ENCODE results near the gene KLHL2. TPM values are rescaled to one million over a fixed set of nuclear protein-coding genes. Genes with fewer than 3 reads are reported as not detected.

The KLHL2 gene
- total RNA-seq, 1 experiment from 2014 or later: 12.4 TPM

DNA sequence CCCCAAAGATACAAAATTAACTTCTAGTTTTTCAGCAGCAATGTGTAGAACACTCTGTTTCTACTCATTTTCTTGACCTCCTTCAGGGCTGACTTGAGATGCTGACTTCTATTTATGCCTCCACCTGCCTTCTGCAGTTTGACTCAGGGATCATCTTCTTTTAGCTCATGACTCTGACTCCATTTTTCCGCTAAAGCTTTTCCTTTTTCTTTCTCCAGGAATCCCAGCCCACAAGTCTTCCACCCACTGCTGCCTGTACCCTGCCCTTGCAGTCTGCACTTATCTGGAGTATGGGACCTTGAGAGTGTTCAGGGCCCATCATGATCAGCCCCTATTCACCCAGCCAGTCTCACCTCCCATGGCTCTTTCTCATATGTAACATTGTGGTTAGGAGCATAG, 14.9 kb upstream of the KLHL2 start (continued):
- TF ChIP-seq ZNF219 (CRISPR knock-in tag; IDR thresholded peaks at IDR 0.05; ENCODE audit: borderline replicate concordance): no peak
- no peak for TF ChIP-seq ZNF317 (CRISPR knock-in tag; IDR thresholded peaks at IDR 0.05; ENCODE audit: borderline replicate concordance, low read depth)

DNA sequence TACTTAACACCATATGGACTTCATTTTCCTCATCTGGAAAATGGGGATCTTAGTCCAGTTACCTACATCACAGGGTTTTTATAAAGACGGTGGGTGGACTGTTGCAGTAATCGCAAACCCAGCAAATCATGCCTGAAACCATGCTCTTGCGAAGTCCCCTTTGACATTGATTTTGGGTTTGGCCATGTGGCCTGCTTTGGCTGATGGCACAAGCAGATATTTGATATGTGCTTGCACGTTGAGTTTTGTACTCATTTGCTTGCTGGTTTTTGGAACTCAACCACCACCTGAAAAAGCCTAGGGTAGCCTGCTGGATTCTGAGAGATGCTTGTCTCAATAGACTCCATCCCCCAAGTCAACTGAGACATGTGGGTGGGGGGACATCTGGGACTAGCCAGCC, 14.4 kb upstream of the KLHL2 start:
- no peak for TF ChIP-seq ZNF263 (CRISPR knock-in tag; IDR thresholded peaks at IDR 0.05; ENCODE audit: low read depth)
- TF ChIP-seq MYBL2 (CRISPR knock-in tag; IDR thresholded peaks at IDR 0.05): no peak
- TF ChIP-seq, protein P1, sequence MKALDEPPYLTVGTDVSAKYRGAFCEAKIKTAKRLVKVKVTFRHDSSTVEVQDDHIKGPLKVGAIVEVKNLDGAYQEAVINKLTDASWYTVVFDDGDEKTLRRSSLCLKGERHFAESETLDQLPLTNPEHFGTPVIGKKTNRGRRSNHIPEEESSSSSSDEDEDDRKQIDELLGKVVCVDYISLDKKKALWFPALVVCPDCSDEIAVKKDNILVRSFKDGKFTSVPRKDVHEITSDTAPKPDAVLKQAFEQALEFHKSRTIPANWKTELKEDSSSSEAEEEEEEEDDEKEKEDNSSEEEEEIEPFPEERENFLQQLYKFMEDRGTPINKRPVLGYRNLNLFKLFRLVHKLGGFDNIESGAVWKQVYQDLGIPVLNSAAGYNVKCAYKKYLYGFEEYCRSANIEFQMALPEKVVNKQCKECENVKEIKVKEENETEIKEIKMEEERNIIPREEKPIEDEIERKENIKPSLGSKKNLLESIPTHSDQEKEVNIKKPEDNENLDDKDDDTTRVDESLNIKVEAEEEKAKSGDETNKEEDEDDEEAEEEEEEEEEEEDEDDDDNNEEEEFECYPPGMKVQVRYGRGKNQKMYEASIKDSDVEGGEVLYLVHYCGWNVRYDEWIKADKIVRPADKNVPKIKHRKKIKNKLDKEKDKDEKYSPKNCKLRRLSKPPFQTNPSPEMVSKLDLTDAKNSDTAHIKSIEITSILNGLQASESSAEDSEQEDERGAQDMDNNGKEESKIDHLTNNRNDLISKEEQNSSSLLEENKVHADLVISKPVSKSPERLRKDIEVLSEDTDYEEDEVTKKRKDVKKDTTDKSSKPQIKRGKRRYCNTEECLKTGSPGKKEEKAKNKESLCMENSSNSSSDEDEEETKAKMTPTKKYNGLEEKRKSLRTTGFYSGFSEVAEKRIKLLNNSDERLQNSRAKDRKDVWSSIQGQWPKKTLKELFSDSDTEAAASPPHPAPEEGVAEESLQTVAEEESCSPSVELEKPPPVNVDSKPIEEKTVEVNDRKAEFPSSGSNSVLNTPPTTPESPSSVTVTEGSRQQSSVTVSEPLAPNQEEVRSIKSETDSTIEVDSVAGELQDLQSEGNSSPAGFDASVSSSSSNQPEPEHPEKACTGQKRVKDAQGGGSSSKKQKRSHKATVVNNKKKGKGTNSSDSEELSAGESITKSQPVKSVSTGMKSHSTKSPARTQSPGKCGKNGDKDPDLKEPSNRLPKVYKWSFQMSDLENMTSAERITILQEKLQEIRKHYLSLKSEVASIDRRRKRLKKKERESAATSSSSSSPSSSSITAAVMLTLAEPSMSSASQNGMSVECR (CRISPR knock-in tag; IDR thresholded peaks at IDR 0.05; ENCODE audit: borderline replicate concordance): no peak
- no peak for TF ChIP-seq OVOL2 (CRISPR knock-in tag; IDR thresholded peaks at IDR 0.05; ENCODE audit: borderline replicate concordance)
- TF ChIP-seq, protein P2, sequence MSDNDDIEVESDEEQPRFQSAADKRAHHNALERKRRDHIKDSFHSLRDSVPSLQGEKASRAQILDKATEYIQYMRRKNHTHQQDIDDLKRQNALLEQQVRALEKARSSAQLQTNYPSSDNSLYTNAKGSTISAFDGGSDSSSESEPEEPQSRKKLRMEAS (CRISPR knock-in tag; IDR thresholded peaks at IDR 0.05): no peak
- no peak for TF ChIP-seq ZNF219 (CRISPR knock-in tag; IDR thresholded peaks at IDR 0.05; ENCODE audit: borderline replicate concordance)
- no peak for TF ChIP-seq NFE2L1 (CRISPR knock-in tag; IDR thresholded peaks at IDR 0.05)
- TF ChIP-seq SMAD3 (CRISPR knock-in tag; IDR thresholded peaks at IDR 0.05; ENCODE audit: borderline replicate concordance): no peak
- H3K36me3 Mint-ChIP-seq: no peaks in the 10 kb centered on the region
- ATAC-seq (no peak), DNase-seq (ENCODE audit: low spot score) (no peak)
- ChIA-PET CTCF (no interaction called here), POLR2A (no interaction called here)
- H3K27ac Mint-ChIP-seq: no peak overlapping the region
- H3K4me3 Mint-ChIP-seq: no peak overlapping the region
- peaks cover 8% of the 10 kb centered on the region for H3K9me3 Mint-ChIP-seq
- H3K4me1 Mint-ChIP-seq: no peaks in the 10 kb centered on the region
- H3K27me3 Mint-ChIP-seq (ENCODE audit: low read depth): no peaks in the 10 kb centered on the region

DNA sequence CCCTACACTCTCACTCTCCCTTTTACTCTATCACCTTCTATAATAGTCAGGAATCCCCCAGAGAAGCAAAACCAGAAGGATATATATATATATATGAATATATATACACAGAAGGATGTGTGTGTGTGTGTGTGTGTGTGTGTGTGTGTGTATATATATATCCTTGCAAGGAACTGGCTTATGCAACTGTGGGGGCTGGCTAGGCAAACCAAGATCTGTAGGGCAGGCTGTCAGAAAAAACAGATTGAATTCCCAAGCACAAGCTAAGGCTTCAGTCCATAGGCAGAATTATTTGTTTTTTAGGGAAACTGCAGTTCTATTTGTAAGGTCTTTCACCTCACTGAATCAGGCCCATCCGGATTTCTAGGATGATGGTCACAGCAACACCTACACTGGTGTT, 13.0 kb upstream of the KLHL2 start:
- POLR2A ChIA-PET: interaction anchor here (0.6 kb wide), 1 partner anchor 1396 kb away, joined by 3 read pairs; no protein-coding TSS in a partner anchor

More for the DNA sequence above, 13.0 kb upstream of the KLHL2 start:
- Mint-ChIP-seq H3K9me3 (no peaks in the 10 kb centered on the region), H3K4me3 (no peak overlapping the region), H3K27me3 (ENCODE audit: low read depth) (no peaks in the 10 kb centered on the region; the same call in 1 of the 2 replicates), H3K36me3 (no peaks in the 10 kb centered on the region), H3K4me1 (no peaks in the 10 kb centered on the region), H3K27ac (no peak overlapping the region)
- no peak for ATAC-seq
- DNase-seq (ENCODE audit: low spot score): no peak
- TF ChIP-seq, protein P3, sequence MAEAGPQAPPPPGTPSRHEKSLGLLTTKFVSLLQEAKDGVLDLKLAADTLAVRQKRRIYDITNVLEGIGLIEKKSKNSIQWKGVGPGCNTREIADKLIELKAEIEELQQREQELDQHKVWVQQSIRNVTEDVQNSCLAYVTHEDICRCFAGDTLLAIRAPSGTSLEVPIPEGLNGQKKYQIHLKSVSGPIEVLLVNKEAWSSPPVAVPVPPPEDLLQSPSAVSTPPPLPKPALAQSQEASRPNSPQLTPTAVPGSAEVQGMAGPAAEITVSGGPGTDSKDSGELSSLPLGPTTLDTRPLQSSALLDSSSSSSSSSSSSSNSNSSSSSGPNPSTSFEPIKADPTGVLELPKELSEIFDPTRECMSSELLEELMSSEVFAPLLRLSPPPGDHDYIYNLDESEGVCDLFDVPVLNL (CRISPR knock-in tag; IDR thresholded peaks at IDR 0.05; ENCODE audit: borderline replicate concordance, low read depth): no peak
- TF ChIP-seq, protein P4, sequence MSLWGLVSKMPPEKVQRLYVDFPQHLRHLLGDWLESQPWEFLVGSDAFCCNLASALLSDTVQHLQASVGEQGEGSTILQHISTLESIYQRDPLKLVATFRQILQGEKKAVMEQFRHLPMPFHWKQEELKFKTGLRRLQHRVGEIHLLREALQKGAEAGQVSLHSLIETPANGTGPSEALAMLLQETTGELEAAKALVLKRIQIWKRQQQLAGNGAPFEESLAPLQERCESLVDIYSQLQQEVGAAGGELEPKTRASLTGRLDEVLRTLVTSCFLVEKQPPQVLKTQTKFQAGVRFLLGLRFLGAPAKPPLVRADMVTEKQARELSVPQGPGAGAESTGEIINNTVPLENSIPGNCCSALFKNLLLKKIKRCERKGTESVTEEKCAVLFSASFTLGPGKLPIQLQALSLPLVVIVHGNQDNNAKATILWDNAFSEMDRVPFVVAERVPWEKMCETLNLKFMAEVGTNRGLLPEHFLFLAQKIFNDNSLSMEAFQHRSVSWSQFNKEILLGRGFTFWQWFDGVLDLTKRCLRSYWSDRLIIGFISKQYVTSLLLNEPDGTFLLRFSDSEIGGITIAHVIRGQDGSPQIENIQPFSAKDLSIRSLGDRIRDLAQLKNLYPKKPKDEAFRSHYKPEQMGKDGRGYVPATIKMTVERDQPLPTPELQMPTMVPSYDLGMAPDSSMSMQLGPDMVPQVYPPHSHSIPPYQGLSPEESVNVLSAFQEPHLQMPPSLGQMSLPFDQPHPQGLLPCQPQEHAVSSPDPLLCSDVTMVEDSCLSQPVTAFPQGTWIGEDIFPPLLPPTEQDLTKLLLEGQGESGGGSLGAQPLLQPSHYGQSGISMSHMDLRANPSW (CRISPR knock-in tag; conservative IDR thresholded peaks at IDR 0.05; ENCODE audit: low read depth): no peak
- no peak for TF ChIP-seq TEAD1 (CRISPR knock-in tag; IDR thresholded peaks at IDR 0.05)
- CTCF ChIA-PET: no interaction called here

All from WTC11 (cell line).